Osteoblast (primary cell): ENCODE measurements around the gene ARL17A. TPM values are rescaled to one million over a fixed set of nuclear protein-coding genes. Genes with fewer than 3 reads are reported as not detected.
"Not testable (repeated sequence)": the region's sequence is repeated elsewhere in the genome, so short reads cannot be mapped to it uniquely, and the experiment has no call there.

Experiments
- DNase-seq: peaks from one replicate; pipeline ENCODE4 v3.0.0; 2011; ENCODE audit warnings: low spot score, mixed read lengths; ENCODE audit not compliant: insufficient read length; ENCODE audit errors: missing footprints
- H2AFZ ChIP-seq: 2 replicates; pipeline ENCODE4 v1.6.0; 2011; ENCODE audit warnings: mild to moderate bottlenecking, low read length
- H3K27ac ChIP-seq: 2 replicates; pipeline ENCODE4 v1.5.1; 2011; ENCODE audit warnings: mild to moderate bottlenecking, low read depth, low read length, moderate library complexity
- H3K27me3 ChIP-seq: 2 replicates; pipeline ENCODE4 v1.6.0; 2012; ENCODE audit warnings: mild to moderate bottlenecking, control low read depth, inconsistent platforms, low read length, moderate library complexity; ENCODE audit not compliant: insufficient read depth
- H3K36me3 ChIP-seq: 2 replicates; pipeline ENCODE4 v1.5.1; 2011; ENCODE audit warnings: mild to moderate bottlenecking, low read length, control low read depth, moderate library complexity; ENCODE audit not compliant: insufficient read depth
- H3K4me1 ChIP-seq: 2 replicates; pipeline ENCODE4 v1.5.1; 2011; ENCODE audit warnings: mild to moderate bottlenecking, low read length, control low read depth, moderate library complexity; ENCODE audit not compliant: insufficient read depth
- H3K4me2 ChIP-seq: 2 replicates; pipeline ENCODE4 v1.6.0; 2011; ENCODE audit warnings: mild to moderate bottlenecking, low read length; ENCODE audit not compliant: insufficient read depth
- H3K4me3 ChIP-seq: fragments of 200-600 bp; sonication (generic); 3 replicates; pipeline ENCODE4 v1.5.1; 2012; ENCODE audit warnings: mild to moderate bottlenecking, low read length, inconsistent platforms; ENCODE audit not compliant: insufficient read depth
- H3K79me2 ChIP-seq: 2 replicates; pipeline ENCODE4 v1.6.0; 2012; ENCODE audit warnings: mild to moderate bottlenecking, low read length, control low read depth, inconsistent platforms; ENCODE audit not compliant: insufficient read depth
- H3K9me3 ChIP-seq: 2 replicates; pipeline ENCODE4 v1.5.1; 2011; ENCODE audit warnings: low read depth, low read length, control low read depth
- H4K20me1 ChIP-seq: 2 replicates; pipeline ENCODE4 v1.6.0; 2012; ENCODE audit warnings: mild to moderate bottlenecking, low read length, control low read depth; ENCODE audit not compliant: insufficient read depth
- total RNA-seq: library from RNA; depleted of rRNA; stranded (reverse); fragments of >200 nt; gene quantifications from 2 replicates; pipeline ENCODE4 v1.2.3, GENCODE V29; 2012

ARL17A gene
- total RNA-seq, 1 donor: 13.8 TPM

DNA sequence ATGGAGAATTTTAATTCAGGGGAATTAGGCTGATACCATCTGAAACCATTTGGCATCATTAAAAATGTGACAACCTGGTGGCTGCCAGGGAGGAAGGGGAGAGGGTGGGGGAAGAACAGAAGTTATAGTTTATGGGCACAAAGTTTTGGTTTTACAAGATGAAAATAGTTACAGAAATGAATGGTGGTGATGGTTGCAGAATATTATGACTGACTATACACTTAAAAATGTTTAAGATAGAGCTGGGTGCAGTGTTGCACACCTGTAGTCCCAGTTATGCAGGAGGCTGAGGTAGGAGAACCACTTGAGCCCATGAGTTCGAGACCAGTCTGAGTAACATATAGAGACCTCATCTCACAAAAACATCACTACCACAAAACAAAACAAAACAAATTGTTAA is 12.5 kb downstream of the ARL17A start:
- H3K27me3 ChIP-seq, H3K9me3 ChIP-seq, DNase-seq, H3K27ac ChIP-seq, H3K79me2 ChIP-seq, H3K4me3 ChIP-seq, H3K36me3 ChIP-seq, H3K4me2 ChIP-seq, H4K20me1 ChIP-seq, H3K4me1 ChIP-seq, H2AFZ ChIP-seq: not testable (repeated sequence)

DNA sequence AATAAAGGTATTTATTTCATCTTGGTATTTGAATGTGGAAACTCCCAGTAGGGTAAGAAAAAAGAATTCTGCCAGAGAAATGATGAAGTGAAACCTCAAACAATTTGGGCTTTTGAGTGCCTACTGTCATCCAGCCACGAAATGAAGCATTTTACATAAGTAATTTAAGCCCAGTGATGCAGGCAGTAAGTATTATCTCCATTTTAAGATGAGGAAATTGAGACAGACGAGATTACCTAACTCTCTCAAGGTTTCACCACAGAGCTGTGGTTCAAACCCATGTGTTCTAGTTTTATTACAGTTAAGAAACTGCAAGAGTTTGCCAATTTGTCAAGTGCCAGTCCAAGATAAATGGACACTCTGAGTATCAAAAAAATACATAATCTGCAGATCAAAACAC is 13.2 kb downstream of the ARL17A start:
- not testable (repeated sequence) for H3K27me3 ChIP-seq, H3K4me1 ChIP-seq, H3K4me3 ChIP-seq, DNase-seq, H3K79me2 ChIP-seq, H3K9me3 ChIP-seq, H3K36me3 ChIP-seq, H4K20me1 ChIP-seq, H2AFZ ChIP-seq, H3K4me2 ChIP-seq, H3K27ac ChIP-seq

DNA sequence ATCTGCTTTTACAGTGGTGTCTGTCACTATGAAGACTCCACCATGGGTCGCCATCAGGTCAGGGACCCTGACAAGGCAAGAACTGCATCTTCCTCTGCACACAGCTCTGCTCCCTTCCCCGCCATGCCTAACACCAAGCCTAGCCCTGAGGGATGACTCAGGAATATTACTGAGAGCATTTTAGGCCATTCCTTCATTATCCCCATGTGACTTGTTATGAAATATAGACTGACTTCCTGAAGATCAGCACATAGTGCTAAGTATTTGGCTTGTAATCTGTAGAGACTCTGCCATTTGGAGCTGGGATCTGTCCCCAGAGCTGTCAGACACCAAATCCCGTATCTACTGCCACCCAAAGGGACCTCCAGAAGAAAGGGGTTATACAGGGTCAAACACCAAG is 19.4 kb downstream of the ARL17A start:
- H3K27me3 ChIP-seq, H3K4me1 ChIP-seq, H3K27ac ChIP-seq, H3K9me3 ChIP-seq, H3K4me3 ChIP-seq, H3K79me2 ChIP-seq, H3K36me3 ChIP-seq, H3K4me2 ChIP-seq, DNase-seq, H2AFZ ChIP-seq, H4K20me1 ChIP-seq: not testable (repeated sequence)

- H3K27ac ChIP-seq, H3K4me1 ChIP-seq: not testable (repeated sequence)
Observed at GRCh38 chr17:46559155-46559554, 20.3 kb downstream of the ARL17A start.

GRCh38 chr17:46548607-46549006 is 30.9 kb downstream of the ARL17A start:
- not testable (repeated sequence) for H3K9me3 ChIP-seq, H3K4me1 ChIP-seq, H3K36me3 ChIP-seq, H2AFZ ChIP-seq, H3K4me2 ChIP-seq, H3K27ac ChIP-seq, H4K20me1 ChIP-seq, H3K79me2 ChIP-seq, H3K4me3 ChIP-seq, DNase-seq, H3K27me3 ChIP-seq

More at GRCh38 chr17:46559155-46559554, 20.3 kb downstream of the ARL17A start:
- not testable (repeated sequence) for H3K4me3 ChIP-seq, DNase-seq, H4K20me1 ChIP-seq, H3K79me2 ChIP-seq, H3K9me3 ChIP-seq, H3K4me2 ChIP-seq, H3K27me3 ChIP-seq, H2AFZ ChIP-seq, H3K36me3 ChIP-seq

- not testable (repeated sequence) for H3K36me3 ChIP-seq, H3K79me2 ChIP-seq, H4K20me1 ChIP-seq, H3K4me3 ChIP-seq, H3K4me1 ChIP-seq, H2AFZ ChIP-seq, H3K27ac ChIP-seq, DNase-seq, H3K9me3 ChIP-seq, H3K27me3 ChIP-seq, H3K4me2 ChIP-seq
Observed at GRCh38 chr17:46534716-46535115, 44.8 kb downstream of the ARL17A start.

DNA sequence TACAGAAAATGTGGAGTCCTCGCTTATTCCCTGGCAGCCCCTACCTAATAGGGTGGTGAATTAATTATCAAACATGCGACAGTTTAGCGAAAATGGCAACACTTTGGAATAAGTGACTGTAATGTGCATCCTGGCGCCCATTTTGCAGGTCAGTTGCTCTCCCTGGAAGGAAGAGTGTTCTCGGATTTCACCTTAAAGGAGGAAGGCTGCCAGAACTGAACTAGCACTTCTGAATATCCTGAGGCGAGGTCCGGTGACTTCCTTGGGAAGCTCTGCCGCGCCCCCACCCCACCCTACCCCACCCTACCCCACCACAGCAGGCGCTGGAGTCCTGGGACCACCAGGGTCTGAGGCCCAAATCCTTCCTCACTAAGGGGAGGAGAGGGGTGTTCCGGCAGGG is 67.3 kb downstream of the ARL17A start, which contains the start of gene LRRC37A2:
TSS of gene LRRC37A2 (plus strand) at position 301 of the 400 bp plus-strand sequence. CDS start 245 bp downstream, outside the sequence.
- H3K4me3 ChIP-seq, H3K4me2 ChIP-seq, H3K36me3 ChIP-seq, H3K27me3 ChIP-seq, H3K27ac ChIP-seq, H3K9me3 ChIP-seq, H3K79me2 ChIP-seq, H2AFZ ChIP-seq, H3K4me1 ChIP-seq, H4K20me1 ChIP-seq, DNase-seq: not testable (repeated sequence)

- H3K36me3 ChIP-seq, H3K27ac ChIP-seq, H3K27me3 ChIP-seq, H3K79me2 ChIP-seq, H3K4me1 ChIP-seq, DNase-seq, H3K4me2 ChIP-seq, H3K9me3 ChIP-seq, H4K20me1 ChIP-seq, H3K4me3 ChIP-seq, H2AFZ ChIP-seq: not testable (repeated sequence)
Observed at GRCh38 chr17:46505896-46506295, 73.6 kb downstream of the ARL17A start.

GRCh38 chr17:46499437-46500139 is 79.9 kb downstream of the ARL17A start:
- not testable (repeated sequence) for H4K20me1 ChIP-seq, H2AFZ ChIP-seq, DNase-seq, H3K36me3 ChIP-seq, H3K9me3 ChIP-seq, H3K4me1 ChIP-seq, H3K4me3 ChIP-seq, H3K4me2 ChIP-seq, H3K27me3 ChIP-seq, H3K79me2 ChIP-seq, H3K27ac ChIP-seq
